ENCODE data around the gene PPP2R5E. TPM values are rescaled to one million over a fixed set of nuclear protein-coding genes. Genes with fewer than 3 reads are reported as not detected.

PPP2R5E gene
- total and polyA plus RNA-seq, 2 donors (not counting 1 experiment from before 2014, with no cell fraction given), result 18.5 to 38.8 TPM

GRCh38 chr14:63480599-63480998, 62.6 kb downstream of the PPP2R5E start:
- no peak overlapping the region for H3K27ac ChIP-seq (ENCODE audit: insufficient read depth, low read length)
- H3K79me2 ChIP-seq (ENCODE audit: control insufficient read depth, insufficient read depth, low read length), result peaks cover 35% of the 10 kb centered on the region
- no peaks in the 10 kb centered on the region for H4K20me1 ChIP-seq (ENCODE audit: control insufficient read depth, extremely low read depth, insufficient read depth, low read length)
- no peaks in the 10 kb centered on the region for H3K36me3 ChIP-seq (ENCODE audit: control insufficient read depth, insufficient read depth, low read length)
- no peak overlapping the region for H3K4me3 ChIP-seq (replicated peaks in 1 of 4; ENCODE audit: control extremely low read depth in 1 of 4, insufficient read depth in 1 of 4, low read depth in 3 of 4, low read length in 4 of 4)
- no peak overlapping the region for H3K9ac ChIP-seq (ENCODE audit: insufficient read depth, low read length)
- H3K27me3 ChIP-seq (ENCODE audit: control insufficient read depth, insufficient read depth, low read length), result no peaks in the 10 kb centered on the region
- peaks cover 10% of the 10 kb centered on the region for H3K4me1 ChIP-seq (ENCODE audit: control insufficient read depth, extremely low read depth, insufficient read depth, low read length)
- no peak for TF ChIP-seq CTCF (conservative IDR thresholded peaks at IDR 0.05 in 1 of 2, IDR thresholded peaks at IDR 0.05 in 1 of 2; ENCODE audit: low read depth in 1 of 2, low read length in 2 of 2)
- TF ChIP-seq EZH2 (IDR thresholded peaks at IDR 0.05; ENCODE audit: low read length, missing control alignments), result no peak
- H3K9me3 ChIP-seq (ENCODE audit: control insufficient read depth, insufficient read depth, low read depth, low read length), result no peaks in the 10 kb centered on the region
- no peak overlapping the region for H3K4me2 ChIP-seq (ENCODE audit: extremely low read depth, insufficient read depth, low read length)
- no peak overlapping the region for H2AFZ ChIP-seq (ENCODE audit: low read length)
- DNase-seq (ENCODE audit: low read depth in 2 of 2), result no peak

GRCh38 chr14:63478437-63478852, 64.7 kb downstream of the PPP2R5E start:
- no peaks in the 10 kb centered on the region for H3K9me3 ChIP-seq (ENCODE audit: control insufficient read depth, insufficient read depth, low read depth, low read length)
- H3K27me3 ChIP-seq (ENCODE audit: control insufficient read depth, insufficient read depth, low read length), result no peaks in the 10 kb centered on the region
- no peak for TF ChIP-seq EZH2 (IDR thresholded peaks at IDR 0.05; ENCODE audit: low read length, missing control alignments)
- no peak for TF ChIP-seq CTCF (conservative IDR thresholded peaks at IDR 0.05 in 1 of 2, IDR thresholded peaks at IDR 0.05 in 1 of 2; ENCODE audit: low read depth in 1 of 2, low read length in 2 of 2)
- H4K20me1 ChIP-seq (ENCODE audit: control insufficient read depth, extremely low read depth, insufficient read depth, low read length), result no peaks in the 10 kb centered on the region
- no peak overlapping the region for H2AFZ ChIP-seq (ENCODE audit: low read length)
- no peak overlapping the region for H3K4me2 ChIP-seq (ENCODE audit: extremely low read depth, insufficient read depth, low read length)
- H3K27ac ChIP-seq (ENCODE audit: insufficient read depth, low read length), result no peak overlapping the region
- no peak for DNase-seq (ENCODE audit: low read depth in 2 of 2)
- no peak overlapping the region for H3K9ac ChIP-seq (ENCODE audit: insufficient read depth, low read length)
- H3K4me3 ChIP-seq (replicated peaks in 1 of 4; ENCODE audit: control extremely low read depth in 1 of 4, insufficient read depth in 1 of 4, low read depth in 3 of 4, low read length in 4 of 4), result no peak overlapping the region
- peaks cover 7% of the 10 kb centered on the region for H3K4me1 ChIP-seq (ENCODE audit: control insufficient read depth, extremely low read depth, insufficient read depth, low read length)
- peaks cover 39% of the 10 kb centered on the region for H3K79me2 ChIP-seq (ENCODE audit: control insufficient read depth, insufficient read depth, low read length)
- no peaks in the 10 kb centered on the region for H3K36me3 ChIP-seq (ENCODE audit: control insufficient read depth, insufficient read depth, low read length)

GRCh38 chr14:63478010-63478409, 65.2 kb downstream of the PPP2R5E start:
- no peak overlapping the region for H3K4me3 ChIP-seq (replicated peaks in 1 of 4; ENCODE audit: control extremely low read depth in 1 of 4, insufficient read depth in 1 of 4, low read depth in 3 of 4, low read length in 4 of 4)
- TF ChIP-seq EZH2 (IDR thresholded peaks at IDR 0.05; ENCODE audit: low read length, missing control alignments), result no peak
- no peak for TF ChIP-seq CTCF (conservative IDR thresholded peaks at IDR 0.05 in 1 of 2, IDR thresholded peaks at IDR 0.05 in 1 of 2; ENCODE audit: low read depth in 1 of 2, low read length in 2 of 2)

More at GRCh38 chr14:63478010-63478409, 65.2 kb downstream of the PPP2R5E start:
- H3K27me3 ChIP-seq (ENCODE audit: control insufficient read depth, insufficient read depth, low read length), result no peaks in the 10 kb centered on the region
- H3K79me2 ChIP-seq (ENCODE audit: control insufficient read depth, insufficient read depth, low read length), result peaks cover 35% of the 10 kb centered on the region
- no peaks in the 10 kb centered on the region for H3K36me3 ChIP-seq (ENCODE audit: control insufficient read depth, insufficient read depth, low read length)
- H2AFZ ChIP-seq (ENCODE audit: low read length), result no peak overlapping the region
- H3K4me1 ChIP-seq (ENCODE audit: control insufficient read depth, extremely low read depth, insufficient read depth, low read length), result peaks cover 7% of the 10 kb centered on the region
- no peaks in the 10 kb centered on the region for H3K9me3 ChIP-seq (ENCODE audit: control insufficient read depth, insufficient read depth, low read depth, low read length)
- no peak overlapping the region for H3K4me2 ChIP-seq (ENCODE audit: extremely low read depth, insufficient read depth, low read length)
- no peak overlapping the region for H3K27ac ChIP-seq (ENCODE audit: insufficient read depth, low read length)
- no peaks in the 10 kb centered on the region for H4K20me1 ChIP-seq (ENCODE audit: control insufficient read depth, extremely low read depth, insufficient read depth, low read length)
- no peak for DNase-seq (ENCODE audit: low read depth in 2 of 2)
- no peak overlapping the region for H3K9ac ChIP-seq (ENCODE audit: insufficient read depth, low read length)
